ENCODE data around the gene WNT3A.

WNT3A gene

GRCh38 chr1:228088586-228089498, 82.0 kb downstream of the WNT3A start:
- no peak for DNase-seq

DNA sequence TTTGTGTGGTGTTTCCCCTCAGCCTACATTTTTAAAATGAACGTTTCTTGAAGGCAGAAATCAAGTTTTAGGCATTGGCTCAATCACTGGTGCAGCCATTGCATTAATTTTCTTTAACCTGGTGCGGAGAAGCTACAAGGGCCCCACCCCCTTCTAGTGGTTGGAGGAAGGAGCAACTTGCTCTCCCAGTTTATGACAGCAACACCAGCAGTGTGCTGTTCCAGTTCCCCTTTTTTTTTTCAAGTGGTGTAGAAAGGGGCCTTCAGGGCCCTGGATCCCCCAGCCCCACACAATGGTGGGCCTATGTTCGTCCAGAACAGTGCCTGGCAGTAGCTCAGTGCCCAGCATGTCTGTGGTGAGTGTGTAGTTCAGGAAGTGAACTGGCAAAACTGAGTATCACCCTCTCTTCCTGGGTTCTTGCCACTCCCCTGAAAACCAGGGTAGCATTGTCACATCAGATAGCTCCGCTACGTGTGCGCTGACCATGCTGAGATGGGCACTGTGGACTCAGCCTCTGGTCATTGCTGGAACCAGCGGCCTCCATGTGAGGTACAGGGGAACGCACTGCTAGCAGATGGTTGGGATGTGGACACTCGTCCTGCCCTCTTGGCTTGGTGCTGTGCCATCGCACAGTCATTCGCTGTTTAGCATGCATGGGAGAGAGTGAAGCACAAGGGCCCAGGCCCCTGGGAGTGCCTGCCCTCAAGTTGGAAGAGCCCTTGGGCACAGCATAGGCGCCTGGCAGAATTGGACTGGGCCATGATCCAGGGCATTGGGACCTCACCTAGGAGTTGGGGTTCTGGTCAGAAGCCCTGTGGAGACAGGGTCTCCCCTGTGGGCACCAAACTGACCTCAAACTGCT, 83.0 kb downstream of the WNT3A start:
- DNase-seq: no peak

DNA sequence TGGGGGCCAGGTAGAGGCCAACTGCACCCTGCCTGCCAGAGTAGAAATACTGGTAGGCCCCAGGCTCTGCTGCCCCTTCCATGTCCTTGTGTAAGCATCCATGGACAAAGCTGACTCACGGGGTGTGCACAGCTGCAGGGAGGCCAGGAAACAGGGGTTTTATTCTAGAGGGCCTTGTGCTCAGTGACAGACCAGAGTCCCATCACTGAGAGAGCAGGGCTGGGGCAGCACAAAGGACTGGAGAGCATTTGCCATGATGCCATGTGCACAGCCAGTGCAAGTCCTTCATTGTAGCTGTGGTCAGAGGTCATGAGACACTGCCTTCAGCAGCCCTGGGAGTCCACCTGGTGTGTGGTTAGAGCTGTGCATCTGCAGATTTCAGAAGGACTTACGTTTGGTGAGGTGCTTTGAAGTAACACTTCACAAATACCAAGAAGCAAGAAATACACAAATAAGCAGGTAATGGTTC, 83.8 kb downstream of the WNT3A start:
- DNase-seq: no peak

GRCh38 chr1:228091084-228091483, 84.3 kb downstream of the WNT3A start:
- no peak for DNase-seq

- DNase-seq: no peak
These were observed 85.7 kb downstream of the WNT3A start for GRCh38 chr1:228092342-228093049.

DNA sequence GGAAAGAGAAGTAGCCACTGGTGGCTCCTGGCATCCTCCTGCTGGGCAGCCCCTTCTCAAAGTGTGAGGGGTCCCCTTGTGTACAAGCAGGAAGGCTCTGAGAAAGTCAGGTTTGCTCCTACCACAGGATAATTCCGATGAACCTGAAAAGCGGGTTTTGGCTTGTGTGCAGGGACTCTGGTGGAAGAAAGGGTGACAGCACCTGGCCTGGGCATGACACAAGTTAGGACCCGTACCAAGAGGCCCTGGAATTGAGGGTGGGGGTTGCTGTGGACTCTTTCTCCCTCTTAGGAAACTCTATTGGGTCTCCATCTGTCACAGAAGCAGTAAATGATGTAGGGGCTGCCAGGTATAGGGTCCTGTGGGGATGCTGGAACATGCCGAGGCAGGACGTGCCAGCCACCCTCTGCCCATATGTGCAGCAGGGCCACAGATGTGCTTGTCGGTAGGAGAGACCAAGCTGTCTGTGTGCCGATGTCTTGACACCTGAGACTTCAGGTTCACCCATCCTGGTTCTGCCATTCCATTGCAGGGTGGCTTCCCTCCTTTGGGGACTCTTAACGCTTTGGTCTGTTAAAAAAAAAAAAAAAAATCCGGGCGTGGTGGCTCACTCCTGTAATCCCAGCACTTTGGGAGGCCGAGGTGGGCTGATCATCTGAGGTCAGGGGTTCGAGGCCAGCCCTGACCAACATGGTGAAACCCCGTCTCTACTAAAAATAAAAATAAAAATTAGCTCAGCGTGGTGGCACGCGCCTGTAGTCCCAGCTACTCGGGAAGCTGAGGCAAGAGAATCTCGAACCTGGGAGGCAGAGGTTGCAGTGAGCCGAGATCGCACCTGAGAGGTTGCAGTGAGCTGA, 86.5 kb downstream of the WNT3A start:
- DNase-seq: no peak

DNA sequence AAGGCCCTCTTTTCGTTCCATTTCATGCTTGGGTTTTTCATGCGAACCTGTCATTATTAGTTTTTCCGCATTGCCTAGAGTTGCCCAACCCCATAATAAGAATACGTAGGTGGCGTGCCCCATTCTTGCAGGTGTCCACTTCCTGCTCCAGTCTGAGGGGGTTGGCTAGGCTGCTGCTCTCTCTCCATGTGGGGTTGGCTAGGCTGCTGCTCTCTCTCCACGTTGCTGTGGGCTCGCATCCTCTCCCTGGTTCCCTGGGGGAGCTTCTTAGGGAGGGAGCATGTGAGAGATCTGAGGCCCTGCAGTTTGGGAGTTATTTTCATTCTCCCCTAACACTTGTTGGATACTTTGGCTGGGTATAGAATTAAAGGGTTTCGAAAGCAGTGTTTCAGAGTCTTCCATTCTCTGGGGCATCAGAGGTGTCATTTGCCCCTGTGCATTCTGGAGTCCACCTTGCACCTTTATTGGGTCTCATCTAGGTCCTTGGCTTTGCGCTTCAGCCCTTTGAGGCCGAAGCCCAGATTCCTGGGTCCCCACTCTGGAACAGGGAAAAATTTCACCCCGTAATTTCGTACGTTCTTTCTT, 87.7 kb downstream of the WNT3A start:
- DNase-seq: no peak

- DNase-seq: no peak
These were observed 88.4 kb downstream of the WNT3A start for GRCh38 chr1:228095161-228095560.

DNA sequence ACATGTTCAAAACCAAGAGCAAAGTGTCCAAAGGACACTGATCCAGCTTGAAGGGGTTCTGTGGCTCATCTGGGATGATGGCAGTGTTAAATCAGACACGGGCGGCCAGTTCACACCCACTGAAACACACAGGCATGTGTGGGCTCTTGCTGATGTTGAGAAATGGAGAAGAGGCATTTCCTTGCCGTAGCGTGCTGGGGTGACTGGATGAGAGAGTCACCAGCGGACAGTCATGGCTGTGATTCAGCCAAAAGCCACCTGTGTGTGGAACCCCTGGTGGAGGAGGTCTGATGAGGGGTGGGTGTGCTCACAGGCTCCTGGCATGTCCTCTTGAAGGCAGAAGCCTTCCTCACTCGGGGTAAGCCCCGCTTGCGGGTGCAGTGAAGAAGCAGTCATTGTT, 89.1 kb downstream of the WNT3A start:
- no peak for DNase-seq

GRCh38 chr1:228096416-228097332, 89.9 kb downstream of the WNT3A start:
- no peak for DNase-seq

- no peak for DNase-seq
These were observed 90.7 kb downstream of the WNT3A start for GRCh38 chr1:228097333-228098081.

DNA sequence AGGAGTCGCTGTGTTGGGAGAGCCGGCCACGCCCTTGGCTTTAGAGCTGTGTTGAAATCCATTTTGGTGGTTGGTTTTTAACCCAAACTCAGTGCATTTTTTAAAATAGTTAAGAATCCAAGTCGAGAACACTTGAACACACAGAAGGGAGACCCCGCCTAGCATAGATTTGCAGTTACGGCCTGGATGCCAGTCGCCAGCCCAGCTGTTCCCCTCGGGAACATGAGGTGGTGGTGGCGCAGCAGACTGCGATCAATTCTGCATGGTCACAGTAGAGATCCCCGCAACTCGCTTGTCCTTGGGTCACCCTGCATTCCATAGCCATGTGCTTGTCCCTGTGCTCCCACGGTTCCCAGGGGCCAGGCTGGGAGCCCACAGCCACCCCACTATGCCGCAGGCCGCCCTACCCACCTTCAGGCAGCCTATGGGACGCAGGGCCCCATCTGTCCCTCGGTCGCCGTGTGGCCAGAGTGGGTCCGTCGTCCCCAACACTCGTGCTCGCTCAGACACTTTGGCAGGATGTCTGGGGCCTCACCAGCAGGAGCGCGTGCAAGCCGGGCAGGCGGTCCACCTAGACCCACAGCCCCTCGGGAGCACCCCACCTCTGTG, 91.6 kb downstream of the WNT3A start:
- DNase-seq: no peak

DNA sequence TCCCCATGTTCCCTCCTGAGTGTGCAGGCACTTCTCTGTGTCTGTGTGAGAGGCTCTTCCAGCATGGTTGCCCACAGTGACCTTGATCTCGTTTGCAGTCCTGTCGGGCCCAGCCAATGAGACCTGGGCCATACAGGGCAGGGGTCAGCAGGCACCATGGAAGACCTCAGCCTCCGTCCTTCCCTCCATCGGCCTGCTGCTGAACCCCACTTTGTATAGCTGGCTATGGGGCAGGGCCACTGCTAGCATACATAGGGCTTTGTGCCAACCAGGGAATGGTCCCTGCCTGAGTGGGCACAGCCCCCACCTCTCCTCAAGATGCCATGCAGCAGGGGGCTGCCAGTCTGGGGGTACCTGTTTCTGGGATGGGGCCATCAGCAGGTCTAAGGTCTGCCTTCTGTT, 92.5 kb downstream of the WNT3A start:
- DNase-seq: no peak

DNA sequence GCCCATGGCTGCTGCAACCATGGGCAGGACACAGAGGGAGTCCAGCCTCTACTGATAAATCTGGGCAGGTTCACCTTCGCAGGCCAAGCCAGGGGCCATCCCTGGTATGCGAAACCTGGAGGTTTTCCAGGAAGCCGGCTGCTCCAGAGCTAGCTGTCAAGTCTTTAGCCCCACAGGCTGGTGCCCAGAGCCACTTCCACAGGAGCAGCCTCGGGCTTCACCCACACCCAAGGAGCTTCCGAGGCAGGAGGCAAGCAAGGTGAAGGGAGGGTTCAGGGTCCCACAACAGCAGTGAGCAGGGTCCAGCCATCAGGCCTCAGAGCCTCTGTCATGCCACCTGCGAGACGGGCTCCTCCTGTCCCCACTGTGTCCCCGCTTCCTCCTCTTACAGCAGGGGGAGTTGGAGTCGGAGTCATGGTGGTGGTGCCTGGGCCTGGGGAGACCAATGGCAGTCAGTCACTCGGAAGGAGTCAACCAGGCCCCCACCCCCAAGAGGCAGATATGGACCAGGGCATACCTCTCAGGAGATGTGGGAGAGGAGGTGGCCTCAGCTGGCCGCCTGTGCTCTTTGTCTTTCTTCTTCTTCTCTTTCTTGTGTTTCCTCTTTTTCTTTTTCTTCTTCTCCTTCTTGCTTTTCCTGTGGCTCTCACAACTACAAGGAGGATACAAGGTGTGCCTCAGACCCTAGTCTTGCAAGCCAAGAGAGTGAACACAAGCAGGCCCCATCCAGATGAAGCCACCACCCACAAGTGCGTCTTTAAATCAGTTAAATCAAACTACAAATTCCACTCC, 94.2 kb downstream of the WNT3A start:
- no peak for DNase-seq

DNA sequence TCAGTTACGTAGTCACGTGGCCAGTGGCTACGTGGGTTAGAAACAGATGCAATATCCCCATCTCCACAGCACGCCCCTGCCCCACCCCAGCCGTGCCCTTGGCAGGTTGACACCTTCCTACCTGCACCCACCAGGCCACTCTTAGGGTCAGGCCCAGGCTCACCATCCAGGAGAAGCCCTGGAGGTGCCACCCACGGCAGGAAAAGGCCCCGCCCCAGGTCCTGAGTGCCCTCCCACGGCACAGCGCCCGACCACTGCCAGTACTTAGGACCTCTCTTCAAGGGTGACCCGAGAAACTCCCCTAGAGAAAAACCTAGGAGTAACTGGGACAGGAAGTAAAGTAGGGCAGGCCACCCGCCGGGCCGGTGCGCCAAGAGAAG, 94.8 kb downstream of the WNT3A start:
- DNase-seq: no peak

DNA sequence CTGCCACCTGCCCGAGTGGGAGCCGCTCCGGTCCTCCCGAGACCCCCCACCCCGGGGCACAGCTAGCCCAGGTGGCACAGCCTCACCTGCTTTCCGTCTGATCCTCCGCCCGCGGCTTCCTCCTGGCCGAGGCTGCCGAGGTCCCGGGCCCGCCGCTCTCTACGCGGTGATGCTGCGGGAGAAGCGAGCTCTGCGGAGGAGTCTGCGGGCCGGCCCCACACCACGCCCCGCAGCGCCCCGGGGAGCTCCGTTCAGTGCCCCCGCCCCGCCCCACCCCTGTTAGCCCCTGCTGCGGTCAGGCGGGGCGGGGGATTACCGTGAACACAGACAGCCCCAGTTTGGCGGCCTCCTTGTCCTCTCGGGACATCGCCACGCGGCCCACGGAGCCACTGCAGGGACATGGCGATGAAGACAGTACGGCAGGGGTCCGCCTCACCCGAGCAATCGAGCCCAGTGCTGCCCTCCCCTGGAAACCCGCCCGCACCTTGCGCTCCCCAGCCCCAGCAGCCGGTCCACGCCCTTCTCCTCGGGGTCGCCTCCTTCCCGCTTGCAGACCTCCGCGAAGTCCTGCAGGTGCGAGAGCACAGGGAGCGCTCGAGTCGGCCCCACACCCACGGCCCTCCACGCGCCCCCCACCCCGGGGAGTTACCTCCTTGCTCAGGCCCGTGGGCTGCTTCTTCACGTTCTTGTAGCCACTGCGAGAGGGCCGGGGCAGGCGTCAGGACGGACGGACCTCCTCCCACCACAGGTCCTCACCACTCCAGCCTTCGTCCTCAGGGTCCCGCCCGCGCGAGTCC, 95.4 kb downstream of the WNT3A start:
- DNase-seq: no peak

DNA sequence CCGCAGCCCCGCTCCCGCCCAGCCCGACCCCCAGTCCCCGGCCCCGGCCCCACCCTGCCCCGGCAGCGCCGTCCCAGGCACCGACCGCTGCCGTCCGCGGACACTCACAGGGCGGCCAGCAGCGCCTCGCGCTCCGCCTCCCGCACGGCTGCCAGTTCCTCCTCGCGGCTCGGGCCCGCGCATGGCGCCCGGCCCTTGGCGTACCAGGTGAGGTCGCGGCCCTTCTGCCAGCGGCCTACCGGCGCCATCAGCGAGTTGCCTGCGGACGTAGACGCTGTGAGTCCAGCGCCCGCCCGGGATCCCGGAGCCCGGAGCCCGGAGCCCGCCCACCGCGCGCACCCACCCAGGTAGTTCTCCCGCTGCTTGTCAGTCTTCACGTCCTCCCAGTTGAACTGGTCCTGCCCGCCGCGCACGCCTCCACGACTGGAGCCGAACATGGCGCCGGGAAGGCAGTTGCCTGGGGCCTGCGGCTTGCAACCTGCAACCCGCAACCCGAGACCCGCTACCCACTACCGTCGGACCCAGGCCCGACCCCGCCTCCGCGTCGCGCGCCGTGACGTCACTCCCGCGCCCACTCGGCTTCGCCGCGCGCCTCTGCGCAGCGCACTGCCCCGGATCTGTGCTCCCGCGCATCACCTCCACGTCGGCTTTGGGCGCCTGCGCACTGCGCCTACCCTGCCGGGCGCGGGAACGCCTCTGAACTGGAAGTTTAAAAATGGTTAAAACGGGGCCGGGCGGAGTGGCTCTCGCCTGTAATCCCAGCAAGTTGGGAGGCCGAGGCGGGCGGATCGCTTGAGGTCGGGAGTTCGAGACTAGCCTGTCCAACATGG, 96.2 kb downstream of the WNT3A start, which contains the start of gene C1orf35:
Gene C1orf35 (minus strand): TSS at position 535 of the 830 bp plus-strand sequence. CDS start 98 bp downstream, at position 437.
- peak; percentile 92 for DNase-seq
